ENCODE data around the gene RPA3. TPM values are rescaled to one million over a fixed set of nuclear protein-coding genes. Genes with fewer than 3 reads are reported as not detected.

Gene RPA3
- total RNA-seq, 2 experiments from 2014 or later = 32.9 to 36.5 TPM

- intact Hi-C loops (cut with DNase I, micrococcal nuclease) = no loop called here
- Mint-ChIP-seq H3K27ac (no peak overlapping the region), H3K4me1 (ENCODE audit: low read depth) (peaks cover 32% of the 10 kb centered on the region), H3K36me3 (ENCODE audit: low read depth) (peaks cover 19% of the 10 kb centered on the region), H3K9me3 (no peaks in the 10 kb centered on the region), H3K4me3 (no peak overlapping the region), H3K27me3 (no peaks in the 10 kb centered on the region)
- CTCF ChIA-PET = interaction anchor here (1.4 kb wide), 1 partner anchor 10 kb away, joined by 6 read pairs; no protein-coding TSS in a partner anchor
- no peaks in the 10 kb centered on the region for H3K9me3 ChIP-seq (ENCODE audit: control insufficient read depth in 1 of 2, insufficient read depth in 1 of 2, low read length in 2 of 2)
- no peak overlapping the region for H3K4me3 ChIP-seq (ENCODE audit: low read length)
- no peak for ATAC-seq (ENCODE audit: poor library complexity)
- POLR2A ChIA-PET = no interaction called here
- no peaks in the 10 kb centered on the region for H3K36me3 ChIP-seq (ENCODE audit: insufficient read depth, low read length)
- H3K4me1 ChIP-seq (ENCODE audit: insufficient read depth, low read length) = no peaks in the 10 kb centered on the region
- no peaks in the 10 kb centered on the region for H3K27me3 ChIP-seq (ENCODE audit: control insufficient read depth in 1 of 2, insufficient read depth in 2 of 2, low read length in 2 of 2)
- TF ChIP-seq, protein P1, sequence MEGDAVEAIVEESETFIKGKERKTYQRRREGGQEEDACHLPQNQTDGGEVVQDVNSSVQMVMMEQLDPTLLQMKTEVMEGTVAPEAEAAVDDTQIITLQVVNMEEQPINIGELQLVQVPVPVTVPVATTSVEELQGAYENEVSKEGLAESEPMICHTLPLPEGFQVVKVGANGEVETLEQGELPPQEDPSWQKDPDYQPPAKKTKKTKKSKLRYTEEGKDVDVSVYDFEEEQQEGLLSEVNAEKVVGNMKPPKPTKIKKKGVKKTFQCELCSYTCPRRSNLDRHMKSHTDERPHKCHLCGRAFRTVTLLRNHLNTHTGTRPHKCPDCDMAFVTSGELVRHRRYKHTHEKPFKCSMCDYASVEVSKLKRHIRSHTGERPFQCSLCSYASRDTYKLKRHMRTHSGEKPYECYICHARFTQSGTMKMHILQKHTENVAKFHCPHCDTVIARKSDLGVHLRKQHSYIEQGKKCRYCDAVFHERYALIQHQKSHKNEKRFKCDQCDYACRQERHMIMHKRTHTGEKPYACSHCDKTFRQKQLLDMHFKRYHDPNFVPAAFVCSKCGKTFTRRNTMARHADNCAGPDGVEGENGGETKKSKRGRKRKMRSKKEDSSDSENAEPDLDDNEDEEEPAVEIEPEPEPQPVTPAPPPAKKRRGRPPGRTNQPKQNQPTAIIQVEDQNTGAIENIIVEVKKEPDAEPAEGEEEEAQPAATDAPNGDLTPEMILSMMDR (IDR thresholded peaks at IDR 0.05) = no peak
- H3K27ac ChIP-seq (ENCODE audit: low read depth in 1 of 2, low read length in 2 of 2) = no peak overlapping the region
- no peak for DNase-seq
Observed at GRCh38 chr7:7688956-7689355, 29.5 kb downstream of the RPA3 start.

GRCh38 chr7:7688310-7688709 is 30.1 kb downstream of the RPA3 start:
- ATAC-seq (ENCODE audit: poor library complexity) (no peak), DNase-seq (no peak)
- CTCF ChIA-PET = no interaction called here
- Histone ChIP-seq H3K36me3 (ENCODE audit: insufficient read depth, low read length) (no peaks in the 10 kb centered on the region), H3K4me3 (ENCODE audit: low read length) (no peak overlapping the region), H3K27me3 (ENCODE audit: control insufficient read depth in 1 of 2, insufficient read depth in 2 of 2, low read length in 2 of 2) (no peaks in the 10 kb centered on the region), H3K4me1 (ENCODE audit: insufficient read depth, low read length) (no peaks in the 10 kb centered on the region), H3K9me3 (ENCODE audit: control insufficient read depth in 1 of 2, insufficient read depth in 1 of 2, low read length in 2 of 2) (no peaks in the 10 kb centered on the region), H3K27ac (ENCODE audit: low read depth in 1 of 2, low read length in 2 of 2) (no peak overlapping the region)
- Mint-ChIP-seq H3K4me3 (no peak overlapping the region), H3K4me1 (ENCODE audit: low read depth) (peaks cover 32% of the 10 kb centered on the region), H3K27ac (no peak overlapping the region), H3K27me3 (no peaks in the 10 kb centered on the region), H3K9me3 (no peaks in the 10 kb centered on the region), H3K36me3 (ENCODE audit: low read depth) (peaks cover 19% of the 10 kb centered on the region)
- intact Hi-C loops (cut with DNase I, micrococcal nuclease) = no loop called here
- POLR2A ChIA-PET = interaction anchor here (1.7 kb wide), 1 partner anchor 48 kb away, joined by 5 read pairs; the partner anchor contains the start of gene UMAD1
- TF ChIP-seq, protein P1 (IDR thresholded peaks at IDR 0.05) = no peak

DNA sequence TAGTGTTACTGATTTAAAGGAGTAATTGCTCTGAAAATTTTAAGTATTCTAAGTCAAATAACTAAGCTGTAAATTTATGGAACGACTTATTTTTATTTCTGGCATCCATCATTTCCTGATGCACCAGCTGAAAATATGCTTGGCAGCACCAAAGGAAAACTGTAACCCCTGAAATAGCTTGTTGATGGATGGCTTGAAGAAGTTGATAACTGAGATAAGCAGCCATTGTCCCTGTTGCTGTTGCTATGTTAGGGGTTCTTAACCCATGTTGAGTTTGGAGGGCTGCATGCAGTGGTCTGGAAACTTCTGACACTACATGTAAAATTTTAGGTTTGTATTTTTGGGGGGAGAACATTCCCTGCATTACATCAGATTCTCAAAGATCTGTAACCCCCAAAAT is 30.6 kb downstream of the RPA3 start:
- intact Hi-C loops (cut with DNase I, micrococcal nuclease) = no loop called here
- H3K4me1 Mint-ChIP-seq (ENCODE audit: low read depth) = peaks cover 36% of the 10 kb centered on the region
- H3K4me1 ChIP-seq (ENCODE audit: insufficient read depth, low read length) = no peaks in the 10 kb centered on the region
- no peak overlapping the region for H3K4me3 ChIP-seq (ENCODE audit: low read length)
- H3K27ac Mint-ChIP-seq = no peak overlapping the region
- DNase-seq (no peak), ATAC-seq (ENCODE audit: poor library complexity) (no peak)
- H3K4me3 Mint-ChIP-seq = no peak overlapping the region
- H3K27me3 Mint-ChIP-seq = no peaks in the 10 kb centered on the region
- H3K36me3 Mint-ChIP-seq (ENCODE audit: low read depth) = peaks cover 18% of the 10 kb centered on the region
- ChIA-PET POLR2A (interaction anchor here (1.7 kb wide), 1 partner anchor 47 kb away, joined by 5 read pairs; the partner anchor contains the start of gene UMAD1), CTCF (no interaction called here)
- TF ChIP-seq, protein P1 (IDR thresholded peaks at IDR 0.05) = no peak
- H3K36me3 ChIP-seq (ENCODE audit: insufficient read depth, low read length) = no peaks in the 10 kb centered on the region
- H3K27me3 ChIP-seq (ENCODE audit: control insufficient read depth in 1 of 2, insufficient read depth in 2 of 2, low read length in 2 of 2) = no peaks in the 10 kb centered on the region
- no peaks in the 10 kb centered on the region for H3K9me3 Mint-ChIP-seq
- no peak overlapping the region for H3K27ac ChIP-seq (ENCODE audit: low read depth in 1 of 2, low read length in 2 of 2)
- no peaks in the 10 kb centered on the region for H3K9me3 ChIP-seq (ENCODE audit: control insufficient read depth in 1 of 2, insufficient read depth in 1 of 2, low read length in 2 of 2)

Data from CD4-positive, alpha-beta T cell (primary cell).